Bronchial epithelial cell (primary cell): ENCODE results near the gene CFAP70. TPM values are rescaled to one million over a fixed set of nuclear protein-coding genes. Genes with fewer than 3 reads are reported as not detected.
"Not testable (repeated sequence)": the region's sequence is repeated elsewhere in the genome, so short reads cannot be mapped to it uniquely, and the experiment has no call there.

ENCODE experiments used
- DNase-seq: peaks from one replicate; pipeline ENCODE4 v3.0.0-alpha.2; 2010; ENCODE audit warnings: low read depth
- FAIRE-seq: peaks from 2 replicates; lab custom pipeline; 2011; peaks lifted over from hg19 to GRCh38; lab: Jason Lieb, UNC
- H3K27me3 ChIP-seq: 2 replicates; pipeline ENCODE4 v1.5.1; 2011; ENCODE audit warnings: low read length; ENCODE audit not compliant: control insufficient read depth, insufficient read depth
- H3K36me3 ChIP-seq: 2 replicates; pipeline ENCODE4 v1.5.1; 2011; ENCODE audit warnings: low read length; ENCODE audit not compliant: control insufficient read depth, insufficient read depth
- H3K4me3 ChIP-seq: 2 replicates; pipeline ENCODE4 v1.5.1; 2011; ENCODE audit warnings: mild to moderate bottlenecking, low read depth, low read length, control low read depth
- CTCF ChIP-seq: IDR thresholded peaks from 2 replicates; pipeline ENCODE4 v1.5.1; 2011; ENCODE audit warnings: mild to moderate bottlenecking, moderate library complexity, low read length, control low read depth, inconsistent platforms; ENCODE audit not compliant: insufficient read depth, severe bottlenecking
- total RNA-seq: library from RNA; depleted of rRNA; stranded (reverse); fragments of >200 nt; gene quantifications from 2 replicates; pipeline ENCODE4 v1.2.1, GENCODE V29; 2014

The CFAP70 gene
- total RNA-seq, 1 donor from 2014 or later, result 0.79 TPM

GRCh38 chr10:73339436-73339835 lies 19.2 kb downstream of the CFAP70 start:
- FAIRE-seq (no peak), DNase-seq (peak; percentile 7)
- TF ChIP-seq CTCF, result no peak
- no peak overlapping the region for H3K4me3 ChIP-seq
- H3K36me3 ChIP-seq, result no peaks in the 10 kb centered on the region
- H3K27me3 ChIP-seq, result no peaks in the 10 kb centered on the region

DNA sequence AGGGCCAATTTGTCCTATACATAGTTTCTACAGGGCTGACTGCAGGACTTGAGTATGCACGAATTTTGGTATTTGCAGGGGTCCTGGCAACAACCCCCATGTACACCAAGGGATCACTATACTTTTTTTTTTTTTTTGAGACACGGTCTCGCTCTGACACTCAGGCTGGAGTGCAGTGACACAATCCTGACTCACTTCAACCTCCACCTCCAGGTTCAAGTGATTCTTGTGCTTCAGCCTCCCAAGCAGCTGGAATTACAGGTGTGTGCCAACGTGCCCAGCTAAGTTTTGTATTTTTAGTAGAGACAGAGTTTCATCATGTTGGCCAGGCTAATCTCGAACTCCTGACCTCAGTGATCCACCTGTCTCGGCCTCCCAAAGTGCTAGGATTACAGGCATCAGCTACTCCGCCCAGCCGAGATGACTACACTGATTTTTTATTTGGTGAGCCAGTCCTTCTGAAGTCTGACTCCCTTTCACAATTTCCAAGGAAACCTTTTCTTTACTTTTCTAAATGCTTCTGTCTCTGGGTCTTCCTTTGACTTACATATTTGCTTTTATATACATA lies 19.8 kb downstream of the CFAP70 start:
- no peaks in the 10 kb centered on the region for H3K27me3 ChIP-seq
- H3K36me3 ChIP-seq, result no peaks in the 10 kb centered on the region
- DNase-seq (peak; percentile 84), FAIRE-seq (no peak)
- no peak for TF ChIP-seq CTCF
- no peak overlapping the region for H3K4me3 ChIP-seq

DNA sequence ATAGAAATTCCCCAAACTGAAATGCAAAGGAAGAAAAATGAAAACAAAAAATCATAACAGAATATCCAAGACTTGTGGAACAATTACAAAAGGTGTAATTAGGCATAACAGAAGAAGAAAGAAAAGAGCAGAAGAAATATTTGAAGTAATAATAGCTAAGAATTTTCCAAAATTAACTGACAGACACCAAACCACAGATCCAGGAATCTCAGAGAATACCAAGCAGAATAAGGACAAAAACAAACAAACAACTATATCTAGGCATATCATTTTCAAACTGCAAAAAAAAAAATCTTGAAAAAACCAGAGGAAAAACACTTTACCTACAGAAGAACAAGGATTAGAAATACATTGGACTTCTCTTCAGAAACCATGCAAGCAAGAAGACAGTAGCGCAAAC lies 25.5 kb downstream of the CFAP70 start:
- no peak for TF ChIP-seq CTCF
- H3K36me3 ChIP-seq, result no peaks in the 10 kb centered on the region
- FAIRE-seq (no peak), DNase-seq (no peak)
- peaks cover 6% of the 10 kb centered on the region for H3K27me3 ChIP-seq
- no peak overlapping the region for H3K4me3 ChIP-seq

- FAIRE-seq (no peak), DNase-seq (no peak)
- H3K27me3 ChIP-seq, result peaks cover 6% of the 10 kb centered on the region
- no peaks in the 10 kb centered on the region for H3K36me3 ChIP-seq
- no peak overlapping the region for H3K4me3 ChIP-seq
- TF ChIP-seq CTCF, result no peak
These were observed 26.3 kb downstream of the CFAP70 start for GRCh38 chr10:73332379-73332778.

GRCh38 chr10:73328523-73328922 lies 30.1 kb downstream of the CFAP70 start:
- not testable (repeated sequence) for DNase-seq, FAIRE-seq, H3K36me3 ChIP-seq, H3K27me3 ChIP-seq, H3K4me3 ChIP-seq

GRCh38 chr10:73325290-73325689 lies 33.4 kb downstream of the CFAP70 start:
- H3K36me3 ChIP-seq, H3K4me3 ChIP-seq, DNase-seq, FAIRE-seq, H3K27me3 ChIP-seq: not testable (repeated sequence)

DNA sequence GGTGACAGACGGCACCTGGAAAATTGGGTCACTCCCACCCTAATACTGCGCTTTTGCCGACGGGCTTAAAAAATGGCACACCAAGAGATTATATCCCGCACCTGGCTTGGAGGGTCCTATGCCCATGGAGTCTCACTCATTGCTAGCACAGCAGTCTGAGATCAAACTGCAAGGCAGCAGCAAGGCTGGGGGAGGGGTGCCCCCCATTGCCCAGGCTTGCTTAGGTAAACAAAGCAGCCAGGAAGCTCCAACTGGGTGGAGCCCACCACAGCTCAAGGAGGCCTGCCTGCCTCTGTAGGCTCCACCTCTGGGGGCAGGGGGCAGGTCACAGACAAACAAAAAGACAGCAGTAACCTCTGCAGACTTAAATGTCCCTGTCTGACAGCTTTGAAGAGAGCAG lies 35.1 kb downstream of the CFAP70 start:
- not testable (repeated sequence) for H3K36me3 ChIP-seq, FAIRE-seq, H3K27me3 ChIP-seq, DNase-seq, H3K4me3 ChIP-seq
